GM23338 (cell line): ENCODE data around the gene C2CD4B.

Experiments
- CREB1 ChIP-seq: fragments of 250-450 bp; sonication (Bioruptor Pico); IDR thresholded peaks from 2 replicates; pipeline ENCODE4 v1.5.0; 2020; ENCODE audit warnings: low read depth, mild to moderate bottlenecking, moderate library complexity
- CTCF ChIP-seq, 2 experiments: fragments of 200-600 bp in 1 of 2; sonication (generic) in 1 of 2; conservative IDR thresholded peaks; 2 replicates each; pipeline versions ENCODE4 v1.5.1 to v1.6.1; 2016 to 2017; ENCODE audit warnings: antibody characterized with exemption in 2 of 2, low read depth in 2 of 2, mild to moderate bottlenecking in 2 of 2, moderate library complexity in 1 of 2
- EZH2 ChIP-seq: fragments of 200-600 bp; sonication (generic); IDR thresholded peaks from one replicate; pipeline ENCODE4 v1.8.0; 2017; ENCODE audit warnings: antibody characterized with exemption, mild to moderate bottlenecking, low read depth; ENCODE audit not compliant: unreplicated experiment
- EZH2phosphoT487 ChIP-seq: fragments of 200-600 bp; sonication (generic); IDR thresholded peaks from one replicate; pipeline ENCODE4 v1.8.1; 2018; ENCODE audit warnings: antibody characterized with exemption; ENCODE audit not compliant: unreplicated experiment
- JUNB ChIP-seq: IDR thresholded peaks from one replicate; pipeline ENCODE4 v1.6.1; 2016; ENCODE audit warnings: antibody characterized with exemption; ENCODE audit not compliant: unreplicated experiment
- NANOG ChIP-seq: IDR thresholded peaks from 2 replicates; pipeline ENCODE4 v1.6.1; 2016; ENCODE audit warnings: antibody characterized with exemption, borderline replicate concordance
- POLR2AphosphoS5 ChIP-seq: IDR thresholded peaks from 2 replicates; pipeline ENCODE4 v1.6.1; 2016; ENCODE audit warnings: antibody characterized with exemption, low read depth
- STAT1 ChIP-seq: IDR thresholded peaks from one replicate; pipeline ENCODE4 v1.6.1; 2016; ENCODE audit warnings: antibody characterized with exemption; ENCODE audit not compliant: unreplicated experiment
- ZNF114 ChIP-seq: fragments of 250-450 bp; sonication (Bioruptor Pico); IDR thresholded peaks from 2 replicates; pipeline ENCODE4 v1.5.0; 2020; ENCODE audit warnings: mild to moderate bottlenecking, moderate library complexity
- TF ChIP-seq, protein P1 (sequence below): IDR thresholded peaks from one replicate; pipeline ENCODE4 v1.6.1; 2018; ENCODE audit warnings: antibody characterized with exemption; ENCODE audit not compliant: unreplicated experiment

- TF ChIP-seq CTCF (conservative IDR thresholded peaks at IDR 0.05; ENCODE audit: low read depth in 2 of 2) (no peak; a peak in 1 of 4 replicates), EZH2phosphoT487 (no peak), JUNB (no peak), CREB1 (CRISPR knock-in tag) (no peak), EZH2 (no peak), POLR2AphosphoS5 (no peak), ZNF114 (no peak), STAT1 (no peak), NANOG (no peak)
- TF ChIP-seq, protein P1, sequence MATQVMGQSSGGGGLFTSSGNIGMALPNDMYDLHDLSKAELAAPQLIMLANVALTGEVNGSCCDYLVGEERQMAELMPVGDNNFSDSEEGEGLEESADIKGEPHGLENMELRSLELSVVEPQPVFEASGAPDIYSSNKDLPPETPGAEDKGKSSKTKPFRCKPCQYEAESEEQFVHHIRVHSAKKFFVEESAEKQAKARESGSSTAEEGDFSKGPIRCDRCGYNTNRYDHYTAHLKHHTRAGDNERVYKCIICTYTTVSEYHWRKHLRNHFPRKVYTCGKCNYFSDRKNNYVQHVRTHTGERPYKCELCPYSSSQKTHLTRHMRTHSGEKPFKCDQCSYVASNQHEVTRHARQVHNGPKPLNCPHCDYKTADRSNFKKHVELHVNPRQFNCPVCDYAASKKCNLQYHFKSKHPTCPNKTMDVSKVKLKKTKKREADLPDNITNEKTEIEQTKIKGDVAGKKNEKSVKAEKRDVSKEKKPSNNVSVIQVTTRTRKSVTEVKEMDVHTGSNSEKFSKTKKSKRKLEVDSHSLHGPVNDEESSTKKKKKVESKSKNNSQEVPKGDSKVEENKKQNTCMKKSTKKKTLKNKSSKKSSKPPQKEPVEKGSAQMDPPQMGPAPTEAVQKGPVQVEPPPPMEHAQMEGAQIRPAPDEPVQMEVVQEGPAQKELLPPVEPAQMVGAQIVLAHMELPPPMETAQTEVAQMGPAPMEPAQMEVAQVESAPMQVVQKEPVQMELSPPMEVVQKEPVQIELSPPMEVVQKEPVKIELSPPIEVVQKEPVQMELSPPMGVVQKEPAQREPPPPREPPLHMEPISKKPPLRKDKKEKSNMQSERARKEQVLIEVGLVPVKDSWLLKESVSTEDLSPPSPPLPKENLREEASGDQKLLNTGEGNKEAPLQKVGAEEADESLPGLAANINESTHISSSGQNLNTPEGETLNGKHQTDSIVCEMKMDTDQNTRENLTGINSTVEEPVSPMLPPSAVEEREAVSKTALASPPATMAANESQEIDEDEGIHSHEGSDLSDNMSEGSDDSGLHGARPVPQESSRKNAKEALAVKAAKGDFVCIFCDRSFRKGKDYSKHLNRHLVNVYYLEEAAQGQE, result no peak
Measured at GRCh38 chr15:62142736-62143135, 22.3 kb downstream of the C2CD4B start.
